ENCODE results near the gene TSC1.

Gene TSC1

DNA sequence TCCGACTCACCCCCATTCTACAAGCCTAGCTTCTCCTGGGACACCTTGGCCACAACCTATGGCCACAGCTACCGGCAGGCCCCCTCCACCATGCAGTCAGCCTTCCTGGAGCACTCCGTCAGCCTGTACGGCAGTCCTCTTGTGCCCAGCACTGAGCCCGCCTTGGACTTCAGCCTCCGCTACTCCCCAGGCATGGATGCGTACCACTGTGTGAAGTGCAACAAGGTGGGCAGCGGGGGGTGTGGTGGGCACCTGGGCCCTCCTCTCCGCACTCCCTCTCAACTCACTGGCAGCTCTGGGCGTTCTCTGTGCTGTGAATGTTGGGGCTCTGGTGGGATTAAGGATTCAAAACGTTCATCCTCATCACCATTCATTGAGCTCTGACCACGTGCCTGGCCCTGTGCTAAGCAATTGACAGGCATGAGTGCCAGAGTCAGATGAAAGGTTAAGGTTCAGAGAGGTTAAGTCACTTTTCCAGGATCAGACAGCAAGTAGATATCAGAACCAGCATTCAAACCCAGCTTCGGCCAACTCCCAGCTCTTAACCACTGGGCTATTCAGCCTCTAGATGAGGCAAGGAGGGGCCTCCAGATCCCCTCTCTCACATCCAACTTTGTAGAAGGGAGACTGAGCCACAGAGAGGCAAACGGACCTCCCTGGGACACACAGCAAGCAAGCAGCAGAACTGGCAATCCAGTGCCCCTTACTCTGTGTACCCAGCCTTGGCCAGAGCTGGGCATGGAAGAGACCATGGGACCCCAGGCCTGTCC, 44.0 kb upstream of the TSC1 start:
- no peaks in the 10 kb centered on the region for H3K9me2 ChIP-seq (replicated peaks; ENCODE audit: low read depth, low read length)
- no peak overlapping the region for H2AFZ ChIP-seq (ENCODE audit: low read length)
- no peaks in the 10 kb centered on the region for H3K9me3 ChIP-seq (ENCODE audit: insufficient read depth, low read depth, low read length)
- no peak overlapping the region for H3K9ac ChIP-seq (ENCODE audit: low read depth, low read length, poor library complexity, severe bottlenecking)
- peaks cover 7% of the 10 kb centered on the region for H4K20me1 ChIP-seq (ENCODE audit: insufficient read depth, low read length, poor library complexity, severe bottlenecking)
- peaks cover 82% of the 10 kb centered on the region for H3K4me1 ChIP-seq (ENCODE audit: insufficient read depth, low read length, poor library complexity, severe bottlenecking)
- H3K4me3 ChIP-seq (ENCODE audit: low read length, poor library complexity, severe bottlenecking), result no peak overlapping the region
- peak overlapping the region; percentile 95 for H3K4me2 ChIP-seq (ENCODE audit: low read depth, low read length, poor library complexity, severe bottlenecking)
- H3K79me2 ChIP-seq (ENCODE audit: insufficient read depth, low read length), result peaks cover 86% of the 10 kb centered on the region
- H3F3A ChIP-seq (ENCODE audit: low read depth), result peaks cover 37% of the 10 kb centered on the region
- no peaks in the 10 kb centered on the region for H3K27me3 ChIP-seq (ENCODE audit: insufficient read depth, low read length, poor library complexity, severe bottlenecking)
- TF ChIP-seq, protein P1, sequence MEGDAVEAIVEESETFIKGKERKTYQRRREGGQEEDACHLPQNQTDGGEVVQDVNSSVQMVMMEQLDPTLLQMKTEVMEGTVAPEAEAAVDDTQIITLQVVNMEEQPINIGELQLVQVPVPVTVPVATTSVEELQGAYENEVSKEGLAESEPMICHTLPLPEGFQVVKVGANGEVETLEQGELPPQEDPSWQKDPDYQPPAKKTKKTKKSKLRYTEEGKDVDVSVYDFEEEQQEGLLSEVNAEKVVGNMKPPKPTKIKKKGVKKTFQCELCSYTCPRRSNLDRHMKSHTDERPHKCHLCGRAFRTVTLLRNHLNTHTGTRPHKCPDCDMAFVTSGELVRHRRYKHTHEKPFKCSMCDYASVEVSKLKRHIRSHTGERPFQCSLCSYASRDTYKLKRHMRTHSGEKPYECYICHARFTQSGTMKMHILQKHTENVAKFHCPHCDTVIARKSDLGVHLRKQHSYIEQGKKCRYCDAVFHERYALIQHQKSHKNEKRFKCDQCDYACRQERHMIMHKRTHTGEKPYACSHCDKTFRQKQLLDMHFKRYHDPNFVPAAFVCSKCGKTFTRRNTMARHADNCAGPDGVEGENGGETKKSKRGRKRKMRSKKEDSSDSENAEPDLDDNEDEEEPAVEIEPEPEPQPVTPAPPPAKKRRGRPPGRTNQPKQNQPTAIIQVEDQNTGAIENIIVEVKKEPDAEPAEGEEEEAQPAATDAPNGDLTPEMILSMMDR (conservative IDR thresholded peaks at IDR 0.05; ENCODE audit: low read length), result no peak
- no peak for TF ChIP-seq EZH2phosphoT487 (IDR thresholded peaks at IDR 0.05; ENCODE audit: borderline replicate concordance)
- peaks cover 64% of the 10 kb centered on the region for H3K36me3 ChIP-seq (ENCODE audit: insufficient read depth, low read length)

- H3K79me2 ChIP-seq (ENCODE audit: insufficient read depth, low read length), result peaks cover 93% of the 10 kb centered on the region
- H3K9me3 ChIP-seq (ENCODE audit: insufficient read depth, low read depth, low read length), result no peaks in the 10 kb centered on the region
- H3K9me2 ChIP-seq (replicated peaks; ENCODE audit: low read depth, low read length), result no peaks in the 10 kb centered on the region
- peak overlapping the region; percentile 99 for H3K9ac ChIP-seq (ENCODE audit: low read depth, low read length, poor library complexity, severe bottlenecking)
- no peak for TF ChIP-seq EZH2phosphoT487 (IDR thresholded peaks at IDR 0.05; ENCODE audit: borderline replicate concordance)
- H3K4me3 ChIP-seq (ENCODE audit: low read length, poor library complexity, severe bottlenecking), result peak overlapping the region; percentile 67
- peaks cover 81% of the 10 kb centered on the region for H3K4me1 ChIP-seq (ENCODE audit: insufficient read depth, low read length, poor library complexity, severe bottlenecking)
- peaks cover 7% of the 10 kb centered on the region for H4K20me1 ChIP-seq (ENCODE audit: insufficient read depth, low read length, poor library complexity, severe bottlenecking)
- H3F3A ChIP-seq (ENCODE audit: low read depth), result peaks cover 28% of the 10 kb centered on the region
- H3K27me3 ChIP-seq (ENCODE audit: insufficient read depth, low read length, poor library complexity, severe bottlenecking), result no peaks in the 10 kb centered on the region
- no peak overlapping the region for H2AFZ ChIP-seq (ENCODE audit: low read length)
- peaks cover 53% of the 10 kb centered on the region for H3K36me3 ChIP-seq (ENCODE audit: insufficient read depth, low read length)
- peak overlapping the region; percentile 95 for H3K4me2 ChIP-seq (ENCODE audit: low read depth, low read length, poor library complexity, severe bottlenecking)
Measured at GRCh38 chr9:132986640-132987620, 42.5 kb upstream of the TSC1 start.

- Histone ChIP-seq H3K4me1 (ENCODE audit: insufficient read depth, low read length, poor library complexity, severe bottlenecking) (peaks cover 80% of the 10 kb centered on the region), H3K4me2 (ENCODE audit: low read depth, low read length, poor library complexity, severe bottlenecking) (peak overlapping the region; percentile 95), H3K9ac (ENCODE audit: low read depth, low read length, poor library complexity, severe bottlenecking) (peak overlapping the region; percentile 99), H3K79me2 (ENCODE audit: insufficient read depth, low read length) (peaks cover 100% of the 10 kb centered on the region), H3K4me3 (ENCODE audit: low read length, poor library complexity, severe bottlenecking) (peak overlapping the region; percentile 67), H3K9me2 (replicated peaks; ENCODE audit: low read depth, low read length) (no peaks in the 10 kb centered on the region), H4K20me1 (ENCODE audit: insufficient read depth, low read length, poor library complexity, severe bottlenecking) (peaks cover 7% of the 10 kb centered on the region), H2AFZ (ENCODE audit: low read length) (no peak overlapping the region), H3K27me3 (ENCODE audit: insufficient read depth, low read length, poor library complexity, severe bottlenecking) (no peaks in the 10 kb centered on the region), H3F3A (ENCODE audit: low read depth) (peaks cover 23% of the 10 kb centered on the region), H3K9me3 (ENCODE audit: insufficient read depth, low read depth, low read length) (no peaks in the 10 kb centered on the region), H3K36me3 (ENCODE audit: insufficient read depth, low read length) (peaks cover 49% of the 10 kb centered on the region)
- TF ChIP-seq, protein P1 (conservative IDR thresholded peaks at IDR 0.05; ENCODE audit: low read length), result no peak
- TF ChIP-seq EZH2phosphoT487 (IDR thresholded peaks at IDR 0.05; ENCODE audit: borderline replicate concordance), result no peak
Measured at GRCh38 chr9:132986114-132986513, 41.7 kb upstream of the TSC1 start.
